Fibroblast of lung (primary cell): ENCODE results near the gene NEK11. TPM values are rescaled to one million over a fixed set of nuclear protein-coding genes. Genes with fewer than 3 reads are reported as not detected.

Experiments
- DNase-seq, 2 donors: peaks; one replicate each; pipeline versions ENCODE4 v3.0.0 to v3.0.0-alpha.2; 2010; ENCODE audit warnings: low read depth in 2 of 2
- H2AFZ ChIP-seq: 2 replicates; pipeline ENCODE4 v1.5.1; 2012; ENCODE audit warnings: low read length, control low read depth, inconsistent platforms
- H3K27ac ChIP-seq: 2 replicates; pipeline ENCODE4 v1.5.1; 2011; ENCODE audit warnings: low read length, control low read depth; ENCODE audit not compliant: insufficient read depth
- H3K27me3 ChIP-seq: 2 replicates; pipeline ENCODE4 v1.5.1; 2011; ENCODE audit warnings: mild to moderate bottlenecking, low read length; ENCODE audit not compliant: control insufficient read depth, insufficient read depth
- H3K36me3 ChIP-seq: 2 replicates; pipeline ENCODE4 v1.5.1; 2011; ENCODE audit warnings: low read length; ENCODE audit not compliant: control insufficient read depth, insufficient read depth
- H3K4me1 ChIP-seq: 2 replicates; pipeline ENCODE4 v1.5.1; 2011; ENCODE audit warnings: low read length; ENCODE audit not compliant: control insufficient read depth, insufficient read depth; ENCODE audit errors: extremely low read depth
- H3K4me2 ChIP-seq: 2 replicates; pipeline ENCODE4 v1.5.1; 2011; ENCODE audit warnings: low read length, control low read depth; ENCODE audit not compliant: insufficient read depth; ENCODE audit errors: extremely low read depth
- H3K4me3 ChIP-seq, 4 experiments: fragments of 200-600 bp in 1 of 4; sonication (generic) in 1 of 4; replicated peaks in 1 of 4; 2 replicates each; pipeline ENCODE4 v1.5.1; 2011 to 2016; ENCODE audit warnings: low read length in 4 of 4, low read depth in 3 of 4, mild to moderate bottlenecking in 3 of 4, control low read depth in 2 of 4, inconsistent platforms in 1 of 4, mixed read lengths in 1 of 4; ENCODE audit not compliant: insufficient read depth in 1 of 4; ENCODE audit errors: control extremely low read depth in 1 of 4
- H3K79me2 ChIP-seq: 2 replicates; pipeline ENCODE4 v1.5.1; 2012; ENCODE audit warnings: mild to moderate bottlenecking, low read length, inconsistent platforms; ENCODE audit not compliant: control insufficient read depth, insufficient read depth
- H3K9ac ChIP-seq: 2 replicates; pipeline ENCODE4 v1.5.1; 2011; ENCODE audit warnings: mild to moderate bottlenecking, low read length, control low read depth; ENCODE audit not compliant: insufficient read depth
- H3K9me3 ChIP-seq: 2 replicates; pipeline ENCODE4 v1.5.1; 2012; ENCODE audit warnings: low read depth, low read length; ENCODE audit not compliant: control insufficient read depth, insufficient read depth
- H4K20me1 ChIP-seq: 2 replicates; pipeline ENCODE4 v1.5.1; 2011; ENCODE audit warnings: low read length; ENCODE audit not compliant: control insufficient read depth, insufficient read depth; ENCODE audit errors: extremely low read depth
- CTCF ChIP-seq, 2 donors: IDR thresholded peaks in 1 of 2; conservative IDR thresholded peaks in 1 of 2; 1 replicate in 1 of 2; 2 replicates in 1 of 2; pipeline ENCODE4 v1.5.1; 2011 to 2012; ENCODE audit warnings: low read length in 2 of 2, control low read depth in 1 of 2, inconsistent platforms in 1 of 2, low read depth in 1 of 2, mild to moderate bottlenecking in 1 of 2
- EZH2 ChIP-seq: IDR thresholded peaks from 2 replicates; pipeline ENCODE4 v1.5.1; 2012; ENCODE audit warnings: low read length, control low read depth, mild to moderate bottlenecking; ENCODE audit errors: missing control alignments
- polyA plus RNA-seq, 2 donors: library from polyadenylated mRNA; depleted of rRNA in 1 of 2; stranded (reverse) in 1 of 2; unstranded in 1 of 2; fragments of >200 nt; gene quantifications; 2 replicates each; pipeline ENCODE4 v1.2.1, GENCODE V29; 2011 to 2012; ENCODE audit warnings: missing spikeins in 1 of 2
- total RNA-seq: library from RNA; depleted of rRNA; stranded (reverse); fragments of >200 nt; gene quantifications from 2 replicates; pipeline ENCODE4 v1.2.1, GENCODE V29; 2014

The NEK11 gene
- total and polyA plus RNA-seq, 2 donors (not counting 1 experiment from before 2014, with no cell fraction given): 4.3 to 13.0 TPM

GRCh38 chr3:131200636-131201199 is 174.0 kb downstream of the NEK11 start:
- Histone ChIP-seq H3K9me3 (no peaks in the 10 kb centered on the region), H3K27me3 (no peaks in the 10 kb centered on the region), H3K27ac (no peak overlapping the region), H3K4me3 (no peak overlapping the region), H3K79me2 (no peaks in the 10 kb centered on the region), H3K4me2 (no peak overlapping the region), H3K4me1 (no peaks in the 10 kb centered on the region), H3K9ac (no peak overlapping the region), H4K20me1 (no peaks in the 10 kb centered on the region), H2AFZ (no peak overlapping the region), H3K36me3 (no peaks in the 10 kb centered on the region)
- DNase-seq: no peak
- TF ChIP-seq CTCF (conservative IDR thresholded peaks at IDR 0.05 in 1 of 2, IDR thresholded peaks at IDR 0.05 in 1 of 2; ENCODE audit: low read depth in 1 of 2, low read length in 2 of 2) (no peak), EZH2 (no peak)

- Histone ChIP-seq H3K9ac (no peak overlapping the region), H3K27me3 (no peaks in the 10 kb centered on the region), H4K20me1 (no peaks in the 10 kb centered on the region), H3K79me2 (no peaks in the 10 kb centered on the region), H2AFZ (no peak overlapping the region), H3K4me3 (no peak overlapping the region), H3K4me1 (no peaks in the 10 kb centered on the region), H3K9me3 (no peaks in the 10 kb centered on the region), H3K4me2 (no peak overlapping the region), H3K36me3 (no peaks in the 10 kb centered on the region), H3K27ac (no peak overlapping the region)
- DNase-seq: peak in 1 of 2 donors; percentile 8
- no peak for TF ChIP-seq CTCF (conservative IDR thresholded peaks at IDR 0.05 in 1 of 2, IDR thresholded peaks at IDR 0.05 in 1 of 2; ENCODE audit: low read depth in 1 of 2, low read length in 2 of 2)
- TF ChIP-seq EZH2: no peak
Observed at GRCh38 chr3:131216330-131216729, 189.7 kb downstream of the NEK11 start.

- TF ChIP-seq CTCF (conservative IDR thresholded peaks at IDR 0.05 in 1 of 2, IDR thresholded peaks at IDR 0.05 in 1 of 2; ENCODE audit: low read depth in 1 of 2, low read length in 2 of 2) (no peak), EZH2 (no peak)
Observed at GRCh38 chr3:131216801-131217200, 190.1 kb downstream of the NEK11 start.

More at GRCh38 chr3:131216801-131217200, 190.1 kb downstream of the NEK11 start:
- Histone ChIP-seq H2AFZ (no peak overlapping the region), H3K27ac (no peak overlapping the region), H3K4me3 (no peak overlapping the region), H3K9ac (no peak overlapping the region), H3K9me3 (no peaks in the 10 kb centered on the region), H4K20me1 (no peaks in the 10 kb centered on the region), H3K36me3 (no peaks in the 10 kb centered on the region), H3K4me2 (no peak overlapping the region), H3K79me2 (no peaks in the 10 kb centered on the region), H3K4me1 (no peaks in the 10 kb centered on the region), H3K27me3 (no peaks in the 10 kb centered on the region)
- peak; percentile 74 to 88 for DNase-seq
